NCI-H526 treated with DMSO at 0.1 percent for 48 hours (cell line): ENCODE measurements around the gene ATCAY.
"Not testable (repeated sequence)": the region's sequence is repeated elsewhere in the genome, so short reads cannot be mapped to it uniquely, and the experiment has no call there.

Experiments used
- DNase-seq: peaks from one replicate; lab custom pipeline; 2025; lab: John Stamatoyannopoulos, UW

ATCAY gene

GRCh38 chr19:3857449-3858003, 23.0 kb upstream of the ATCAY start:
- DNase-seq = no peak

GRCh38 chr19:3860499-3860898, 20.0 kb upstream of the ATCAY start:
- no peak for DNase-seq

- no peak for DNase-seq
Observed at GRCh38 chr19:3862826-3863500, 17.5 kb upstream of the ATCAY start.

GRCh38 chr19:3863648-3864047, 16.8 kb upstream of the ATCAY start:
- no peak for DNase-seq

GRCh38 chr19:3866910-3867638, 13.4 kb upstream of the ATCAY start:
- DNase-seq = no peak

GRCh38 chr19:3867971-3868769, 12.3 kb upstream of the ATCAY start:
- no peak for DNase-seq

GRCh38 chr19:3868770-3869456, 11.6 kb upstream of the ATCAY start, which contains the start of gene ZFR2:
ZFR2 (minus strand) TSS chr19:3869038; CDS start chr19:3869017, 21 bp downstream.
- no peak for DNase-seq

GRCh38 chr19:3873151-3873550, 7.3 kb upstream of the ATCAY start:
- DNase-seq = no peak

- DNase-seq = not testable (repeated sequence)
Observed at GRCh38 chr19:3874695-3875094, 5.8 kb upstream of the ATCAY start.

GRCh38 chr19:3879656-3880055, 829 bp upstream of the ATCAY start:
- DNase-seq = no peak

GRCh38 chr19:3881272-3882040, 971 bp downstream of the ATCAY start:
- DNase-seq = no peak

- DNase-seq = no peak
Observed at GRCh38 chr19:3882041-3882384, 1.5 kb downstream of the ATCAY start.

GRCh38 chr19:3890591-3890990, 10.1 kb downstream of the ATCAY start:
- no peak for DNase-seq

GRCh38 chr19:3893509-3894179, 13.2 kb downstream of the ATCAY start:
- no peak for DNase-seq

GRCh38 chr19:3894959-3895358, 14.5 kb downstream of the ATCAY start:
- DNase-seq = not testable (repeated sequence)

GRCh38 chr19:3895788-3896187, 15.3 kb downstream of the ATCAY start:
- DNase-seq = no peak

GRCh38 chr19:3897936-3898335, 17.5 kb downstream of the ATCAY start:
- DNase-seq = no peak

GRCh38 chr19:3898426-3898825, 17.9 kb downstream of the ATCAY start:
- no peak for DNase-seq

- DNase-seq = no peak
Observed at GRCh38 chr19:3899531-3900294, 19.2 kb downstream of the ATCAY start.
